RWPE2 (cell line): Measurements from ENCODE around the gene PELO.
"Not testable (repeated sequence)": the region's sequence is repeated elsewhere in the genome, so short reads cannot be mapped to it uniquely, and the experiment has no call there.

Experiments
- ATAC-seq: fragments of 200-7000 bp; cut with Tn5 transposase; 3 replicates; pipeline ENCODE4 v1.9.1; 2021; ENCODE audit warnings: low read depth
- DNase-seq: peaks from one replicate; pipeline ENCODE4 v3.0.0-alpha.2; 2020; ENCODE audit warnings: low spot score
- H3K27ac ChIP-seq: fragments of 450-650 bp; 2 replicates; pipeline ENCODE4 v1.5.1; 2017; ENCODE audit warnings: mild to moderate bottlenecking; ENCODE audit not compliant: poor library complexity, severe bottlenecking
- H3K27me3 ChIP-seq: fragments of 250-450 bp; sonication (Bioruptor Pico); 2 replicates; pipeline ENCODE4 v1.5.1; 2021; ENCODE audit warnings: mild to moderate bottlenecking, moderate library complexity; ENCODE audit not compliant: insufficient read depth, poor library complexity, severe bottlenecking
- H3K36me3 ChIP-seq: fragments of 250-450 bp; sonication (Bioruptor Pico); 2 replicates; pipeline ENCODE4 v1.5.1; 2020; ENCODE audit warnings: low read depth, mild to moderate bottlenecking, moderate library complexity
- H3K4me1 ChIP-seq: fragments of 250-450 bp; sonication (Bioruptor Pico); 2 replicates; pipeline ENCODE4 v1.5.1; 2021; ENCODE audit warnings: mild to moderate bottlenecking, moderate library complexity; ENCODE audit not compliant: insufficient read depth, poor library complexity, severe bottlenecking
- H3K4me3 ChIP-seq: fragments of 250-450 bp; sonication (Bioruptor Pico); 2 replicates; pipeline ENCODE4 v1.5.1; 2021; ENCODE audit warnings: mild to moderate bottlenecking, moderate library complexity; ENCODE audit not compliant: severe bottlenecking
- H3K9me3 ChIP-seq: fragments of 250-450 bp; sonication (Bioruptor Pico); 2 replicates; pipeline ENCODE4 v1.5.1; 2021; ENCODE audit warnings: mild to moderate bottlenecking, moderate library complexity; ENCODE audit not compliant: severe bottlenecking
- CTCF ChIP-seq: fragments of 450-650 bp; IDR thresholded peaks from one replicate; pipeline ENCODE4 v1.5.1; 2017; ENCODE audit warnings: mild to moderate bottlenecking, moderate library complexity; ENCODE audit not compliant: poor library complexity, severe bottlenecking

PELO gene

GRCh38 chr5:52743529-52743928 lies 44.2 kb upstream of the PELO start:
- no peak for ATAC-seq
- no peak overlapping the region for H3K27ac ChIP-seq
- H3K27me3 ChIP-seq: no peaks in the 10 kb centered on the region
- TF ChIP-seq CTCF: no peak
- no peaks in the 10 kb centered on the region for H3K9me3 ChIP-seq
- no peak overlapping the region for H3K4me3 ChIP-seq
- H3K4me1 ChIP-seq: no peaks in the 10 kb centered on the region
- no peak for DNase-seq
- no peaks in the 10 kb centered on the region for H3K36me3 ChIP-seq

- DNase-seq (no peak), ATAC-seq (peak; percentile 68)
- no peaks in the 10 kb centered on the region for H3K9me3 ChIP-seq
These were observed 43.7 kb upstream of the PELO start for GRCh38 chr5:52743970-52744369.

GRCh38 chr5:52744867-52745458 lies 42.8 kb upstream of the PELO start:
- H3K27me3 ChIP-seq, H3K4me1 ChIP-seq, H3K9me3 ChIP-seq, DNase-seq, H3K36me3 ChIP-seq, H3K27ac ChIP-seq, H3K4me3 ChIP-seq, ATAC-seq: not testable (repeated sequence)

More at GRCh38 chr5:52743970-52744369, 43.7 kb upstream of the PELO start:
- Histone ChIP-seq H3K36me3 (no peaks in the 10 kb centered on the region), H3K4me1 (no peaks in the 10 kb centered on the region), H3K27me3 (no peaks in the 10 kb centered on the region), H3K27ac (no peak overlapping the region), H3K4me3 (no peak overlapping the region)
- no peak for TF ChIP-seq CTCF

- Histone ChIP-seq H3K36me3 (no peaks in the 10 kb centered on the region), H3K9me3 (no peaks in the 10 kb centered on the region), H3K4me3 (no peak overlapping the region), H3K27me3 (no peaks in the 10 kb centered on the region), H3K4me1 (no peaks in the 10 kb centered on the region), H3K27ac (no peak overlapping the region)
- TF ChIP-seq CTCF: no peak
- DNase-seq (no peak), ATAC-seq (no peak)
These were observed 41.2 kb upstream of the PELO start for GRCh38 chr5:52746539-52746938.

- H3K36me3 ChIP-seq: no peaks in the 10 kb centered on the region
- H3K27ac ChIP-seq: no peak overlapping the region
- ATAC-seq (no peak), DNase-seq (no peak)
- no peaks in the 10 kb centered on the region for H3K9me3 ChIP-seq
- no peak for TF ChIP-seq CTCF
- no peaks in the 10 kb centered on the region for H3K27me3 ChIP-seq
- no peak overlapping the region for H3K4me3 ChIP-seq
- H3K4me1 ChIP-seq: no peaks in the 10 kb centered on the region
These were observed 39.1 kb upstream of the PELO start for GRCh38 chr5:52748590-52748989.
